Smooth muscle cell (in vitro differentiated cells): Measurements from ENCODE around the gene OPALIN. TPM values are rescaled to one million over a fixed set of nuclear protein-coding genes. Genes with fewer than 3 reads are reported as not detected.
"Not testable (repeated sequence)": the region's sequence is repeated elsewhere in the genome, so short reads cannot be mapped to it uniquely, and the experiment has no call there.

Experiments
- DNase-seq: peaks from one replicate; lab custom pipeline; 2025; ENCODE audit not compliant: unreplicated experiment; lab: John Stamatoyannopoulos, UW
- H2AFZ ChIP-seq: fragments of 200-600 bp; sonication (generic); 2 replicates; pipeline ENCODE4 v1.6.0; 2016; ENCODE audit warnings: antibody characterized with exemption, low read depth, mild to moderate bottlenecking
- H3F3A ChIP-seq: fragments of 200-600 bp; sonication (generic); 2 replicates; pipeline ENCODE4 v1.6.0; 2017; ENCODE audit warnings: antibody characterized with exemption, low read depth
- H3K27ac ChIP-seq: fragments of 200-600 bp; sonication (generic); 2 replicates; pipeline ENCODE4 v1.5.1; 2016; ENCODE audit warnings: low read depth, mild to moderate bottlenecking
- H3K27me3 ChIP-seq: fragments of 200-600 bp; sonication (generic); 2 replicates; pipeline ENCODE4 v1.6.1; 2016; ENCODE audit warnings: low read depth, mild to moderate bottlenecking
- H3K36me3 ChIP-seq: fragments of 200-600 bp; sonication (generic); 2 replicates; pipeline ENCODE4 v1.5.1; 2016; ENCODE audit warnings: low read depth
- H3K4me1 ChIP-seq: fragments of 200-600 bp; sonication (generic); 2 replicates; pipeline ENCODE4 v1.5.1; 2016; ENCODE audit warnings: low read depth
- H3K4me2 ChIP-seq: fragments of 200-600 bp; sonication (generic); 2 replicates; pipeline ENCODE4 v1.6.0; 2016; ENCODE audit warnings: mild to moderate bottlenecking
- H3K4me3 ChIP-seq: fragments of 200-600 bp; sonication (generic); 2 replicates; pipeline ENCODE4 v1.5.1; 2016; ENCODE audit warnings: mild to moderate bottlenecking
- H3K79me2 ChIP-seq: fragments of 200-600 bp; sonication (generic); 2 replicates; pipeline ENCODE4 v1.6.0; 2016; ENCODE audit warnings: low read depth, mild to moderate bottlenecking
- H3K9ac ChIP-seq: fragments of 200-600 bp; sonication (generic); 2 replicates; pipeline ENCODE4 v1.6.0; 2016; ENCODE audit warnings: low read depth
- H3K9me3 ChIP-seq: fragments of 200-600 bp; sonication (generic); replicated peaks from 2 replicates; pipeline ENCODE4 v1.5.1; 2016; ENCODE audit warnings: low read depth
- H4K20me1 ChIP-seq: fragments of 200-600 bp; sonication (generic); 2 replicates; pipeline ENCODE4 v1.6.0; 2016; ENCODE audit warnings: low read depth
- CTCF ChIP-seq: fragments of 200-600 bp; sonication (generic); IDR thresholded peaks from 2 replicates; pipeline ENCODE4 v1.5.1; 2017; ENCODE audit warnings: borderline replicate concordance, mild to moderate bottlenecking, antibody characterized with exemption; ENCODE audit not compliant: insufficient read depth, poor library complexity, severe bottlenecking
- WGBS: methylation state at CpG from one replicate; pipeline ENCODE4 v1.1.7; 2016; ENCODE audit warnings: low lambda C conversion rate; 5-methylcytosine and 5-hydroxymethylcytosine counted together
- polyA plus RNA-seq: library from polyadenylated mRNA; unstranded; fragments of >200 nt; fragmentation: Nextera tagmentation; extraction: Ambion mirVana; gene quantifications from 2 replicates; pipeline ENCODE4 v1.2.1, GENCODE V29; 2016
- total RNA-seq: library from RNA; depleted of rRNA; stranded (reverse); fragments of >200 nt; gene quantifications from 2 replicates; pipeline ENCODE4 v1.2.3, GENCODE V29; 2014

The OPALIN gene
- total and polyA plus RNA-seq, 2 experiments from 2014 or later = not detected

- H2AFZ ChIP-seq = no peak overlapping the region
- no peak overlapping the region for H3K27ac ChIP-seq
- no peak for TF ChIP-seq CTCF
- no peaks in the 10 kb centered on the region for H3K36me3 ChIP-seq
- H3K9me3 ChIP-seq = no peaks in the 10 kb centered on the region
- H3K4me2 ChIP-seq = no peak overlapping the region
- no peak for DNase-seq
- WGBS = 63% methylated on average over 3 of the region's 3 CpGs
- no peak overlapping the region for H3K4me3 ChIP-seq
- H3K27me3 ChIP-seq = no peaks in the 10 kb centered on the region
- no peaks in the 10 kb centered on the region for H3K79me2 ChIP-seq
- no peaks in the 10 kb centered on the region for H4K20me1 ChIP-seq
- no peaks in the 10 kb centered on the region for H3F3A ChIP-seq
- H3K4me1 ChIP-seq = peaks cover 33% of the 10 kb centered on the region
- H3K9ac ChIP-seq = no peak overlapping the region
Observed at GRCh38 chr10:96311180-96311715, 47.6 kb downstream of the OPALIN start.

GRCh38 chr10:96310321-96310669 lies 48.5 kb downstream of the OPALIN start:
- no peak overlapping the region for H3K27ac ChIP-seq
- H3K4me1 ChIP-seq = peaks cover 33% of the 10 kb centered on the region
- no peaks in the 10 kb centered on the region for H4K20me1 ChIP-seq
- H3K4me2 ChIP-seq = no peak overlapping the region
- no peak overlapping the region for H3K4me3 ChIP-seq
- H3K27me3 ChIP-seq = no peaks in the 10 kb centered on the region
- no peak for DNase-seq
- no peaks in the 10 kb centered on the region for H3F3A ChIP-seq
- H3K9me3 ChIP-seq = no peaks in the 10 kb centered on the region
- H2AFZ ChIP-seq = no peak overlapping the region
- no peak overlapping the region for H3K9ac ChIP-seq
- 42% methylated on average over 1 of the region's 1 CpG for WGBS
- no peaks in the 10 kb centered on the region for H3K36me3 ChIP-seq
- H3K79me2 ChIP-seq = no peaks in the 10 kb centered on the region
- TF ChIP-seq CTCF = no peak

GRCh38 chr10:96309628-96310320 lies 49.0 kb downstream of the OPALIN start:
- no peaks in the 10 kb centered on the region for H3K9me3 ChIP-seq
- H3K9ac ChIP-seq = no peak overlapping the region
- TF ChIP-seq CTCF = no peak
- no peaks in the 10 kb centered on the region for H3F3A ChIP-seq
- H2AFZ ChIP-seq = no peak overlapping the region
- WGBS = 48% methylated on average over 3 of the region's 3 CpGs
- peaks cover 33% of the 10 kb centered on the region for H3K4me1 ChIP-seq
- no peak for DNase-seq
- H3K27ac ChIP-seq = no peak overlapping the region
- H3K4me3 ChIP-seq = no peak overlapping the region
- H4K20me1 ChIP-seq = no peaks in the 10 kb centered on the region
- H3K4me2 ChIP-seq = no peak overlapping the region
- H3K79me2 ChIP-seq = no peaks in the 10 kb centered on the region
- no peaks in the 10 kb centered on the region for H3K36me3 ChIP-seq
- no peaks in the 10 kb centered on the region for H3K27me3 ChIP-seq

- not testable (repeated sequence) for H3K36me3 ChIP-seq, H3K4me3 ChIP-seq, H3K27me3 ChIP-seq, H3K79me2 ChIP-seq, DNase-seq, H4K20me1 ChIP-seq, H3F3A ChIP-seq, H3K9me3 ChIP-seq, H3K27ac ChIP-seq, H2AFZ ChIP-seq, H3K4me2 ChIP-seq, H3K9ac ChIP-seq
- 49% methylated on average over 4 of the region's 4 CpGs for WGBS
- H3K4me1 ChIP-seq = peaks cover 33% of the 10 kb centered on the region
Observed at GRCh38 chr10:96308854-96309253, 49.9 kb downstream of the OPALIN start.
